Myometrial cell (primary cell): ENCODE measurements around the gene RAB3GAP1. TPM values are rescaled to one million over a fixed set of nuclear protein-coding genes. Genes with fewer than 3 reads are reported as not detected.

Experiments used
- total RNA-seq: library from RNA; depleted of rRNA; stranded (reverse); fragments of >200 nt; gene quantifications from 2 replicates; pipeline ENCODE4 v1.2.3, GENCODE V29; 2015

The RAB3GAP1 gene
- 32.6 and 38.1 TPM in 2 replicates for total RNA-seq

GRCh38 chr2:135052042-135052876 lies at the start of gene RAB3GAP1:
RAB3GAP1 (plus strand) TSS chr2:135052292; CDS start chr2:135052308, 16 bp downstream.

GRCh38 chr2:135047300-135047699 lies 4.8 kb upstream of the RAB3GAP1 start, which contains the start of gene MAP3K19:
MAP3K19 (minus strand) TSS chr2:135047447; CDS start chr2:135024647, 22,800 bp downstream.

Other genes with a start within 250 kb of the RAB3GAP1 start
- gene ACMSD, start 213.7 kb upstream of the RAB3GAP1 start, total RNA-seq = not detected in 2 replicates
- gene CCNT2, start 133.5 kb upstream of the RAB3GAP1 start, total RNA-seq = 9.0 and 10.4 TPM in 2 replicates
- gene MAP3K19, start 4.8 kb upstream of the RAB3GAP1 start, total RNA-seq = not detected in 2 replicates